DND-41 (cell line): ENCODE measurements around the gene ZC3H11A.

Source experiments
- ATAC-seq: fragments of 200-7000 bp; cut with Tn5 transposase; 3 replicates; pipeline ENCODE4 v1.9.1; 2021; ENCODE audit warnings: low read depth; ENCODE audit not compliant: insufficient read depth
- DNase-seq: peaks from one replicate; pipeline ENCODE4 v3.0.0-alpha.2; 2020
- H2AFZ ChIP-seq: 2 replicates; pipeline ENCODE4 v1.6.0; 2012; ENCODE audit warnings: low read depth, low read length
- H3K27ac ChIP-seq: 2 replicates; pipeline ENCODE4 v1.5.1; 2012; ENCODE audit warnings: low read length, inconsistent platforms
- H3K27me3 ChIP-seq: fragments of 200-600 bp; sonication (generic); 2 replicates; pipeline ENCODE4 v1.6.0; 2012; ENCODE audit warnings: low read length, mild to moderate bottlenecking, inconsistent platforms; ENCODE audit not compliant: insufficient read depth, poor library complexity
- H3K36me3 ChIP-seq: 2 replicates; pipeline ENCODE4 v1.5.1; 2012; ENCODE audit warnings: low read length, inconsistent platforms; ENCODE audit not compliant: insufficient read depth
- H3K4me1 ChIP-seq: 2 replicates; pipeline ENCODE4 v1.5.1; 2012; ENCODE audit warnings: mild to moderate bottlenecking, low read length; ENCODE audit not compliant: insufficient read depth
- H3K4me2 ChIP-seq: 2 replicates; pipeline ENCODE4 v1.6.0; 2012; ENCODE audit warnings: mild to moderate bottlenecking, moderate library complexity, low read length, inconsistent platforms; ENCODE audit not compliant: insufficient read depth
- H3K4me3 ChIP-seq, 2 experiments: fragments of 200-600 bp in 1 of 2; shearing (Covaris generic) in 1 of 2; 2 replicates each; pipeline ENCODE4 v1.5.1; 2012 to 2016; ENCODE audit warnings: inconsistent platforms in 2 of 2, low read length in 2 of 2, mild to moderate bottlenecking in 2 of 2, low read depth in 1 of 2, moderate library complexity in 1 of 2
- H3K79me2 ChIP-seq: 2 replicates; pipeline ENCODE4 v1.6.0; 2012; ENCODE audit warnings: low read length, inconsistent platforms; ENCODE audit not compliant: insufficient read depth
- H3K9ac ChIP-seq: 2 replicates; pipeline ENCODE4 v1.6.0; 2012; ENCODE audit warnings: low read depth, mild to moderate bottlenecking, inconsistent platforms, low read length, moderate library complexity
- H3K9me3 ChIP-seq: 2 replicates; pipeline ENCODE4 v1.5.1; 2012; ENCODE audit warnings: low read length, moderate library complexity, mild to moderate bottlenecking, inconsistent platforms; ENCODE audit not compliant: insufficient read depth, severe bottlenecking
- H4K20me1 ChIP-seq: 2 replicates; pipeline ENCODE4 v1.6.0; 2012; ENCODE audit warnings: low read length; ENCODE audit not compliant: insufficient read depth
- CTCF ChIP-seq: IDR thresholded peaks from 2 replicates; pipeline ENCODE4 v1.5.1; 2012; ENCODE audit warnings: borderline replicate concordance, low read length, moderate library complexity, mild to moderate bottlenecking; ENCODE audit not compliant: poor library complexity, severe bottlenecking; ENCODE audit errors: extremely low read depth
- EZH2 ChIP-seq: IDR thresholded peaks from 3 replicates; pipeline ENCODE4 v1.6.1; 2012; ENCODE audit warnings: borderline replicate concordance, low read depth, mild to moderate bottlenecking, moderate library complexity, low read length, inconsistent platforms; ENCODE audit not compliant: severe bottlenecking

Gene ZC3H11A

GRCh38 chr1:203813581-203814341 lies 18.3 kb downstream of the ZC3H11A start:
- peaks cover 3% of the 10 kb centered on the region; the same call in 1 of the 2 replicates for H4K20me1 ChIP-seq
- TF ChIP-seq EZH2 = no peak
- TF ChIP-seq CTCF = no peak
- H3K4me2 ChIP-seq = no peak overlapping the region
- ATAC-seq = no peak
- no peaks in the 10 kb centered on the region for H3K4me1 ChIP-seq
- H3K36me3 ChIP-seq = peaks cover 76% of the 10 kb centered on the region
- H3K79me2 ChIP-seq = peaks cover 84% of the 10 kb centered on the region
- H3K9ac ChIP-seq = no peak overlapping the region
- DNase-seq = no peak
- no peak overlapping the region for H3K27ac ChIP-seq
- no peak overlapping the region for H3K4me3 ChIP-seq
- H3K9me3 ChIP-seq = no peaks in the 10 kb centered on the region
- H2AFZ ChIP-seq = no peak overlapping the region
- no peaks in the 10 kb centered on the region for H3K27me3 ChIP-seq

DNA sequence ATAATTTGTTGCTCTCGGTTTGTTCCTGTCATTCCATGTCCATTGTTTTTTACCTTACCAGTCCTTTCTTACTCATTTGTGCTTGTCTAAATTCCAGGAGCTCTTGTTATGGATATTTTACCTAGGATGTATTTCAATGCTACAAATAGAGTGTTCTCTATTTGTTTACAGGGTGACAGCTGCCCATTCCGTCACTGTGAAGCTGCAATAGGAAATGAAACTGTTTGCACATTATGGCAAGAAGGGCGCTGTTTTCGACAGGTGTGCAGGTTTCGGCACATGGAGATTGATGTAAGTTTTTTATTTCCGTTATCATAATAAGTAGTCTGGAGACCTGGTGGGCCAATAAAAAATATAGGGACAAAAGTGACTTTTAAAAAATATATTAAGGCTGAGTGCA lies 23.0 kb downstream of the ZC3H11A start:
- peaks cover 23% of the 10 kb centered on the region for H4K20me1 ChIP-seq
- ATAC-seq = no peak
- H3K4me3 ChIP-seq = no peak overlapping the region
- DNase-seq = no peak
- no peak overlapping the region for H3K4me2 ChIP-seq
- no peak overlapping the region for H3K27ac ChIP-seq
- H3K9me3 ChIP-seq = no peaks in the 10 kb centered on the region
- H3K9ac ChIP-seq = no peak overlapping the region
- no peaks in the 10 kb centered on the region for H3K4me1 ChIP-seq
- peaks cover 82% of the 10 kb centered on the region for H3K79me2 ChIP-seq
- H3K27me3 ChIP-seq = no peaks in the 10 kb centered on the region
- no peak overlapping the region for H2AFZ ChIP-seq
- H3K36me3 ChIP-seq = peaks cover 94% of the 10 kb centered on the region
- TF ChIP-seq CTCF = no peak
- TF ChIP-seq EZH2 = no peak

DNA sequence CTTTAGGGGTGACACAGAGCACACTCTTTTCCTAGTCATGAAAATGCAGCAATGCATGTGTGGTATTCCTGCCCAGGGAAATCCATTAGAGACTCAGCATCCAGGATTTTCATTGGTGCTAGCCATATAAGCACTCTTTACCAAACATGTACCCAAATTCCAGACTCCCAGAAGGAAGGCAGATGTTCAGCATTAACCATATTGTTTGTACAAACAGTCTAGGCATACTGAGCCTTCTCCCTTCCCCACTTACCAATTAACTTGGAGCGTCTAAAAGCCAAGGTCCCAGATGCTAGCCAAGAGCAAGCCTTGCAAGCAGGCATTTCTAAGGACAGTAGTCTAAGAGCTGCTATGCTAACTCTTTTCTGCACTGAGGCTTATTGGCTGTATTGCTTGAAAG lies 27.9 kb downstream of the ZC3H11A start:
- ATAC-seq = no peak
- peaks cover 36% of the 10 kb centered on the region for H4K20me1 ChIP-seq
- peaks cover 79% of the 10 kb centered on the region for H3K79me2 ChIP-seq

More for the DNA sequence above, 27.9 kb downstream of the ZC3H11A start:
- Histone ChIP-seq H3K9ac (no peak overlapping the region), H3K4me3 (no peak overlapping the region), H3K36me3 (peaks cover 88% of the 10 kb centered on the region), H2AFZ (no peak overlapping the region), H3K9me3 (no peaks in the 10 kb centered on the region), H3K27me3 (no peaks in the 10 kb centered on the region), H3K4me1 (no peaks in the 10 kb centered on the region), H3K27ac (no peak overlapping the region), H3K4me2 (no peak overlapping the region)
- TF ChIP-seq EZH2 (no peak), CTCF (no peak)
- DNase-seq = no peak
